OCI-LY3 (cell line): ENCODE results near the gene LRCH1.
A peak's percentile ranks its signal among the peaks of the same experiment; 100 is the strongest.

Experiments used
- H2AFZ ChIP-seq: fragments of 200-600, 300-600 bp; shearing (Covaris generic); 2 replicates; pipeline ENCODE4 v1.6.0; 2014; ENCODE audit warnings: antibody characterized with exemption, low read depth, low read length
- H3K27ac ChIP-seq: fragments of 200-600, 300-600 bp; sonication (generic); 2 replicates; pipeline ENCODE4 v1.5.1; 2014; ENCODE audit warnings: mild to moderate bottlenecking, low read length, moderate library complexity, mixed read lengths
- H3K27me3 ChIP-seq: fragments of 200-600, 300-600 bp; sonication (generic); 2 replicates; pipeline ENCODE4 v1.6.1; 2014; ENCODE audit warnings: low read depth, low read length, mixed read lengths
- H3K36me3 ChIP-seq: fragments of 200-600, 300-600 bp; sonication (generic); replicated peaks from 2 replicates; pipeline ENCODE3; 2014; ENCODE audit warnings: low read depth, low read length, mixed read lengths
- H3K4me1 ChIP-seq: fragments of 300-600, 200-600 bp; sonication (generic); 2 replicates; pipeline ENCODE4 v1.6.1; 2014; ENCODE audit warnings: low read length, mixed read lengths
- H3K4me2 ChIP-seq: fragments of 200-600, 300-600 bp; sonication (generic); 2 replicates; pipeline ENCODE4 v1.6.1; 2014; ENCODE audit warnings: low read length, mixed read lengths
- H3K4me3 ChIP-seq: fragments of 300-600, 200-600 bp; sonication (generic); 2 replicates; pipeline ENCODE4 v1.5.1; 2014; ENCODE audit warnings: antibody characterized with exemption, mild to moderate bottlenecking, low read length, moderate library complexity
- H3K79me2 ChIP-seq: fragments of 300-600, 200-600 bp; shearing (Covaris generic); 2 replicates; pipeline ENCODE4 v1.6.1; 2014; ENCODE audit warnings: mild to moderate bottlenecking, low read length, mixed read lengths
- H3K9ac ChIP-seq: fragments of 300-600, 200-600 bp; shearing (Covaris generic); 2 replicates; pipeline ENCODE4 v1.6.0; 2014; ENCODE audit warnings: mild to moderate bottlenecking, low read length, moderate library complexity
- H3K9me3 ChIP-seq: fragments of 200-600, 300-600 bp; shearing (Covaris generic); 2 replicates; pipeline ENCODE4 v1.6.1; 2014; ENCODE audit warnings: low read length, mixed read lengths; ENCODE audit not compliant: insufficient read depth
- H4K20me1 ChIP-seq: fragments of 200-600, 300-600 bp; sonication (generic); 2 replicates; pipeline ENCODE4 v1.6.1; 2016; ENCODE audit warnings: low read length, mixed read lengths; ENCODE audit not compliant: insufficient read depth
- EZH2phosphoT487 ChIP-seq: fragments of 200-600 bp; shearing (Covaris generic); IDR thresholded peaks from 2 replicates; pipeline ENCODE4 v1.6.1; 2018; ENCODE audit warnings: antibody characterized with exemption, mixed run types, low read depth
- TF ChIP-seq, protein P1 (sequence below): fragments of 200-600, 300-600 bp; sonication (generic); IDR thresholded peaks from 2 replicates; pipeline ENCODE4 v1.5.1; 2014; ENCODE audit warnings: antibody characterized with exemption, low read length, low read depth

LRCH1 gene

DNA sequence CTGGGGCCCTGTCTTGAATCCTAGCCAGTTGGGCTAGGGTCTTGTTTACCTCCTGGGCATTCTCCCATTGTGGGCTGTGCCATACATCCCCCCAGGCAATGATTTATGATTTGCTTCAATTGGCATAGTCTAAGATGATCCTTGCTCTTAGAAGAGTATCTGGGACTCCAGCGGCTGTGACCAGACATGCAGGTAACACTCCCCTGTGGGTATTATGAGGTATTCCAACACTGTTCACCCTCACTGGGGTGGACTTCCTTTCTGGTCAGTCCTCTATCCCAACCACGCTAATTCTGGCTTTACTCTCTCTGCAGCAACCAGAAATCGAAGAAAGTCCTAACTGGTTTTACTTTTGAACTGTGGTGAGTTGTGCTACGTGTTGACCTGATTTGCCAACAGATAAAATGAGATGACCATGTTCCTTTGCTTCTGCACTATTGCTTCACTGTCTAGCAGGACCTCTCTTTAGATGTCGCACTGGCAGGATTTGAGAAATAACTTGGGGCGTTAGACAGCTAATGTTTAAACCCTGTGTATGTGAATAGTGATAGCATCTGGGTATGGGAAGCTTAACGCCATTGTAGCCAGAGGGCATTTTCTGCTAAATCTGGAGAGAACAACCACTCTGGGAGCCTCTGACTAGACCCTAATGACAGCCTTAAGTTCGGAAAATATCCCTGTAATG is 6.7 kb upstream of the LRCH1 start:
- no peaks in the 10 kb centered on the region for H4K20me1 ChIP-seq
- H3K4me2 ChIP-seq: no peak overlapping the region
- TF ChIP-seq, protein P1, sequence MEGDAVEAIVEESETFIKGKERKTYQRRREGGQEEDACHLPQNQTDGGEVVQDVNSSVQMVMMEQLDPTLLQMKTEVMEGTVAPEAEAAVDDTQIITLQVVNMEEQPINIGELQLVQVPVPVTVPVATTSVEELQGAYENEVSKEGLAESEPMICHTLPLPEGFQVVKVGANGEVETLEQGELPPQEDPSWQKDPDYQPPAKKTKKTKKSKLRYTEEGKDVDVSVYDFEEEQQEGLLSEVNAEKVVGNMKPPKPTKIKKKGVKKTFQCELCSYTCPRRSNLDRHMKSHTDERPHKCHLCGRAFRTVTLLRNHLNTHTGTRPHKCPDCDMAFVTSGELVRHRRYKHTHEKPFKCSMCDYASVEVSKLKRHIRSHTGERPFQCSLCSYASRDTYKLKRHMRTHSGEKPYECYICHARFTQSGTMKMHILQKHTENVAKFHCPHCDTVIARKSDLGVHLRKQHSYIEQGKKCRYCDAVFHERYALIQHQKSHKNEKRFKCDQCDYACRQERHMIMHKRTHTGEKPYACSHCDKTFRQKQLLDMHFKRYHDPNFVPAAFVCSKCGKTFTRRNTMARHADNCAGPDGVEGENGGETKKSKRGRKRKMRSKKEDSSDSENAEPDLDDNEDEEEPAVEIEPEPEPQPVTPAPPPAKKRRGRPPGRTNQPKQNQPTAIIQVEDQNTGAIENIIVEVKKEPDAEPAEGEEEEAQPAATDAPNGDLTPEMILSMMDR: no peak
- no peak for TF ChIP-seq EZH2phosphoT487
- H3K9me3 ChIP-seq: no peaks in the 10 kb centered on the region
- no peak overlapping the region for H2AFZ ChIP-seq
- H3K36me3 ChIP-seq: no peaks in the 10 kb centered on the region
- no peak overlapping the region for H3K4me3 ChIP-seq
- H3K79me2 ChIP-seq: no peaks in the 10 kb centered on the region
- H3K9ac ChIP-seq: no peak overlapping the region
- H3K27me3 ChIP-seq: no peaks in the 10 kb centered on the region
- H3K4me1 ChIP-seq: peaks cover 54% of the 10 kb centered on the region
- no peak overlapping the region for H3K27ac ChIP-seq

DNA sequence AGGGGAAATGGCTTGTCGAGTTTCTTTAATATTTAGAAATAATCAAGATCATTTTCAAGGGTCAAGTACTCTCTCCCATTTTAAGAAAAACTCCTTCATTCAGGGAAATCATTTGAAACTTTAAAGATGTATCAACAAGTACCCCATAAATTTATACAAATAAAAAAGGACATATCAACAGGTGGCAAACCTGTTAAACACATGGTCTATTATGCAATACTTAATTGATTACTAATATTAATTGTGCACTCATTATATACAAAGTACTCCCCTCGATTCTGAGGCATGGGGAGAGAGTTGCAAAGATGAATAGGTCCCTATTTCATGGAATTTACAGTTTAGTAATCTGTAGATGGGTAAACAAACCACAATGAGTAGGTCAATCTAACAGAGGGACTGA is 2.1 kb upstream of the LRCH1 start:
- Histone ChIP-seq H3K36me3 (no peaks in the 10 kb centered on the region), H2AFZ (no peak overlapping the region), H3K4me2 (peak overlapping the region; percentile 99)

DNA sequence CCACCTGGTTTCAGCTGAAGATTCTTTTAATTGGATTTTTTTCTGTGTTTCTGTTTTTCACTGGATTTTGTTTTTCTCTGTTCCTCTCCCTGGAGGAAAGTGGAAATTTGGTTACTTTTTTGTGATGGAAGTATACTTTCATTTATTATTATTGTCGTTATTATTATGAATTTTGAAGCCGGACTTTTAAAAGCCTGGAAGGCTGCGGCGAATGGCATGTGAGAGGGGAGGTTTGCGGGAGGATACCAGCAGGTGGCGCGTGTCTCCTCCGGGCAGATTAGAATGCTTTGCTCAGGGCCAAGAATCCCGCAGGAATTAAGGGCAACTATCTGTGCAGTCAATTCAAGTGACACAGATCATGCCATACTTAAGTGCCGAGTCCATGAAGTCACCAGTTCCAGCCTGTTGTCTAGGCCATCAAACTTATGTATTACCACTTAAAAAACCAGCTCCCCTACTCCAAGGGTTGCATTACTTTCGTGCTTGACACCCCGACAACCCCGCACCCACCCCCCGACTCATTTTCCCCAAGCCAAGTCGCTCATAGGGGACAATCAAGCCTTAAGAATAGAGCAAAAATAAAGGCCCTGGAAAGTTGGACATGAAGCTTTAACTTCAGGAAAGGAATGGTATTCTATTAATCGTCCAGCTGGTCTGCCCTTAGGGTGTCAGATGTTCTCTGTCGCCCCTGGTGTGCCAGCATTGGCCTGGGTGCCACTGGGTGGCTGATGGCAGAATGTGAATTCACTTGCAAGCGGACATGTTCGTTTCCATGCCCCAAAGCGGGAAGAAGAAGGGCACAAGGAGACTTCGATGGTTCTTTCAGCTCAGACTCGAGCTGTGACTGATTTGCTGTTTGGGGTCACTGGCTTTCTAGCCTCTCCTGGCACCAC is 1.3 kb upstream of the LRCH1 start:
- Histone ChIP-seq H3K4me3 (peak overlapping the region; percentile 83), H3K4me2 (peak overlapping the region; percentile 99), H3K4me1 (peaks cover 38% of the 10 kb centered on the region), H4K20me1 (peaks cover 21% of the 10 kb centered on the region), H3K27ac (peak overlapping the region; percentile 61; the same call in 1 of the 2 replicates), H3K9me3 (no peaks in the 10 kb centered on the region), H3K36me3 (no peaks in the 10 kb centered on the region), H3K79me2 (peaks cover 47% of the 10 kb centered on the region), H3K27me3 (no peaks in the 10 kb centered on the region), H3K9ac (peak overlapping the region; percentile 93), H2AFZ (peak overlapping the region; percentile 74)
- TF ChIP-seq, protein P1: peak; percentile 93
- TF ChIP-seq EZH2phosphoT487: no peak

More for the DNA sequence above, 2.1 kb upstream of the LRCH1 start:
- no peaks in the 10 kb centered on the region for H3K27me3 ChIP-seq
- peaks cover 38% of the 10 kb centered on the region for H3K79me2 ChIP-seq
- H3K4me1 ChIP-seq: peaks cover 33% of the 10 kb centered on the region
- no peak overlapping the region for H3K27ac ChIP-seq
- peak overlapping the region; percentile 83 for H3K4me3 ChIP-seq
- no peaks in the 10 kb centered on the region for H3K9me3 ChIP-seq
- TF ChIP-seq, protein P1: no peak
- no peak for TF ChIP-seq EZH2phosphoT487
- peaks cover 12% of the 10 kb centered on the region for H4K20me1 ChIP-seq
- peak overlapping the region; percentile 20; the same call in 1 of the 2 replicates for H3K9ac ChIP-seq

DNA sequence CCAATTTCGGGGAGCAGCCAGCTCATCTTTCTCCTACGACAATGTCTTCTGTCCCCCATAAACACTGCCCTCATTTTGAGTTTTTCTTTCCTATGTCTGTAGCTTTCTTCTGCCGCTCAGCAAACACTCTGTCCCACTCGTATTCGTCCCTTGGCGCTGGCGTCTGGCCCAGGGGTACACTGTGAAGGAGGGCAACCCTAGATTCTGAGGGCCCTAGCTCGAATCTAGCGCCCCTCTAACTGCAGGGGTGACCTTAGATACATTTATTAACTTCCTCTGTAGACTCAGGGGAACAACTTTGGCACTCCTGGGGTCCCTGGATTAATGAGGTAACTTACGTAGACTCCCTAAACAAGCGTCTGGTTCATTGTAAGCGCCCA is 677 bp upstream of the LRCH1 start:
- Histone ChIP-seq H3K4me2 (peak overlapping the region; percentile 99), H3K4me1 (peaks cover 38% of the 10 kb centered on the region), H4K20me1 (peaks cover 27% of the 10 kb centered on the region), H3K79me2 (peaks cover 53% of the 10 kb centered on the region), H3K4me3 (peak overlapping the region; percentile 83), H3K27me3 (no peaks in the 10 kb centered on the region), H3K9me3 (no peaks in the 10 kb centered on the region), H3K27ac (peak overlapping the region; percentile 61), H3K36me3 (no peaks in the 10 kb centered on the region), H2AFZ (peak overlapping the region; percentile 74), H3K9ac (peak overlapping the region; percentile 93)
- TF ChIP-seq, protein P1: no peak
